CD4-positive, alpha-beta T cell treated with Interleukin-6 at 100 ng/mL for 8 hours (primary cell): ENCODE results near the gene MINK1.
"Not testable (repeated sequence)": the region's sequence is repeated elsewhere in the genome, so short reads cannot be mapped to it uniquely, and the experiment has no call there.

ENCODE experiments used
- DNase-seq: peaks from one replicate; pipeline ENCODE4 v3.0.0-alpha.2; 2020; ENCODE audit warnings: mixed read lengths, low spot score

MINK1 gene

DNA sequence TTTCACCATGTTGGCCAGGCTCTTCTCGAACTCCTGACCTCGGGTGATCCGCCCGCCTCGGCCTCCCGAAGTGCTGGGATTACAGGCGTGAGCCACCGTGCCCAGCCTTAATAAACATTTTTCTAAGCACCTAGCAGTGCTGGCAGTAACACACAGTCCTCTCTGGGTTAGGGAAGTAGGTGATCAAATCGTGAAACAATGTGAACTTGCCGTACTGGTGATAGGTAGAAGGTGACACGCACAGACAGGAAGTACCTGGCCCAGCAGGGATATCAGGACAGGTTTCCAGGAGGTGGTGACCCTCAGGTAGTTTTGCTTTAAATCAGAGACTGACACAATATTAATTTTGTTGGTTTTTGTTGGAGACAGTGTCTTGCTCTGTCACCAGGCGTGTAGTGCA lies 21.7 kb upstream of the MINK1 start:
- DNase-seq = no peak

DNA sequence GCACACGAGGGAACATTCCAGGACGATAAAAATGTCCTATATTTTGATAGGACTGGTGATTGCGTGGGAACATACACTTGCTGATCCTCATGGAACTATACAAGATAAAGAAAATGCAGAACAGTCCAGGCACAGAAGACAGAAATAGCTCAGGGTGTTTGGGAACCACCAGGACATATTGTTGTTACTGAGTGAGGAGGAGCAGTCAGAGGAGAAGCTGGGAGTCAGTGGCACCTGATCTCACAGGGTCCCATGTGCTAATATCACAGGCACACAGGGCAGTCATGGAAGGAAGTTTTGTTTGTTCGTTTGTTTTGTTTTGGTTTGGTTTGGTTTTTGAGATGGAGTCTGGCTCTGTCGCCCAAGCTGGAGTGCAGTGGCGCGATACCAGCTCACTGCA lies 20.4 kb upstream of the MINK1 start:
- no peak for DNase-seq

DNA sequence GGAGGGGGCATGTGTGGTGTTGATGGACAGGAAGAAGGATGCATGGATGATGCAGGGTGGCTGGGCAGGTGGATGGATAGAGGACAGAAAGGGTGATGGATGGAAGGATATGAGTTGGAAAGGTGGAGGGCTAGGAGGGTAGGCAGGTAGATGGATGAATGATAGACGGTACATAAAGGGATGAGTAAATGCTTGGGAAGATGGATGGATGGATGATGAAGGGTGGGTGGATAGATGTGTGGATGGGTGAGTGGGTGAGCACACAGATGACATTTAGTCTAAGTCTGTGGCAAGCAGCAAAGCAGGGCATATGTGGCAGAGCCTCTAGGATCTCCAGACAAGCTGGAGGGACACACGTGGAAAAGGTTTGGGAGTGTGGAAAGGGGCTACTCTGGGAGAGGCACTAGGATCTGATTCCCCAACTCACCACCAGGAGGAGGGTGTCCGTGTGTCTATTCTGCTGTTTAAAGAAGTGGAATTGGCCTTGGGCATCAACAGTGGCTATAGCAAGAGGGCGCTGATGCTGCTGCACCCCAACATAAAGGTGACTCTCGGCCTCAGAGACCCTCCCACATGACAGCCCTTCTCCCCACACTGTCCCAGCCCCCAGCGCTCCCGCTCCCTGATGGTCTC lies 18.0 kb upstream of the MINK1 start:
- no peak for DNase-seq

GRCh38 chr17:4816826-4817225 lies 16.3 kb upstream of the MINK1 start:
- no peak for DNase-seq

GRCh38 chr17:4818276-4818675 lies 14.9 kb upstream of the MINK1 start:
- no peak for DNase-seq

DNA sequence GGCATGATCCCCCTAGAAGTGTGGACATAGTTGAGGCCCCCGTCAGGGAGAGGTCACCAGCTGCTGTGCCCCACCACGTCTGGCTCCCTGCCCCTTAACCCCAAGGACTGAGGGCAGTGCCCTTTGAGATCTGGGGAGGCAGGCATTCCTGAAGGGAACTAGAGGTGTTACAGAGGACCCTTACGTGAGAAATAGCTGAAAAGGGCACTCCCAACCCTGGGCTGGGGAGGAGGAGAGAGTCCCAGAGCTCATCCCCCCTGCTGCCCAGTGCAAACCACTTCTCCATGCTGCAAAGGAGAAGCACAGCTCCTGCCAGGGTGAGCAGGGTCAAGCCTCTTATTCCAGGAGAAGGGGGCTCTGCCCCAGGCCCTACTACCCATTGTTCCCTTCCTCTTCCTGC lies 10.3 kb upstream of the MINK1 start:
- DNase-seq = no peak

DNA sequence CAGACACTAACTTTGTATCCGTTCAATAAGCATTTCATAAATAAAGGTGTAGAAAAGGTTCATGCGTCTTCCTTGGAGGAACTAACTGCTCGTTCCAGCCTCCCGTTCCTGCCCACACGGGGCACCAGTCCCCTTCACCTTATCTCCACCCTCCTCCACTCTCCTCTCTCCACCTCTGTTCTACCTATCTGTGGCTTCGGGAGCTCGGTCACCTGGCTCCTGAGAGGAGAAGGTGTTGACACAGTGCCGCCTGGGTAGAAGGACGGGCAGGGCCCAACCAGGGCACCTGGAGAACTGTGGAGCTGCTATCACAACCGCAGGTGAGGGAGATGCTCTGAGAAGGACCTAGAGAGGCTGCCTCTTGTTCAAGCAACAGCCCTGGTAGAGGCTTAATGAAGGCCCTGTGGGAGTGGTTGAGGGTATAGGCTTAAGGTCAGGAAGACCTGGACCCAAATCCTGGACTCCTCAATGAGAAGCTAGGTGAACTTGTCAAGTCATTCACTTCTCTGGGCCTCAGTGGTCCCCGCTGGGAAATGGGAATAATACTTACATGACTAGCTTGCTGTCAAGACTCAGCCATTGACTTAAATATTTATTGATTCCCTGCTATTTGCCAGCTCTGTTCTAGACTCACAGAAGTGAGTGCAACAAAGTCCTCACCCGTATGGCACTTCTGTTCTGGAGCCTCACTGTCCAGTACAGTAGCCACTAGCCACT lies 9.6 kb upstream of the MINK1 start:
- no peak for DNase-seq

DNA sequence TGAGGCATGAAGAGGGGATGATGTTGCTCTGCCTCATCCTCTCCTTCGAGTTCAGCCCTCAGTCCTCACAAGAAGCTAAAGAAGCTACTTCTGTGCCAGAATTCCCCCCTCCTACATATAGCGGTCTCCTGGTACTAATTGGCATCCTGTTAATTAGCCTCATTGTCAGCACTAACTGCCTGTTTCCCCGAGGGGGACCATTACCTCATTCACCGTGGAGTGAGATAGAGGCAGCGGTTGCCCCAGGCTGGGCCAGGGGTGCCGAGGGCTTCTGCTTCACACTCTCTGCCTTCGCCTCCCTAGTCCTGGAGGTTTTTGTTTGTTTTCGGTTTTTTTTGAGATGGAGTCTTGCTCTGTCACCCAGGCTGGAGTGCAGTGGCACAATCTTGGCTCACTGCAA lies 5.7 kb upstream of the MINK1 start:
- no peak for DNase-seq

GRCh38 chr17:4832829-4833177 lies 337 bp upstream of the MINK1 start:
- not testable (repeated sequence) for DNase-seq

GRCh38 chr17:4833941-4834680 lies 971 bp downstream of the MINK1 start:
- DNase-seq = no peak

DNA sequence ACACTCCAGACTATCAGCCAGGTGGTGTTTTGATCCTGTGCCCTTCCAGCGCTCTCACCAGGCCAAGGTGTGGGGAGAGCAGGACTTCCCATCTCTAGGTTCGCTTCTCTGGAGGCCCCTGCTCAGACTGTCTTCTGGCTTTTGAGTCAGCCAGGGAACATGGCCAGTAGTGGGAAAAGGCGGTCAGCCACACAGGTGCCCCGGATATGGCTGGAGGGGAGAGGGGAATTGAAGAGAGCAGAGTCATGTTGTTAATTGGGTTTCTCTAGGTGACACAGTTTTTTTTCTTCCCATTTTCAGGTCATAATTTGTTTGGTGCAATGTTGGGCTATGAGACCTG lies 1.5 kb downstream of the MINK1 start:
- DNase-seq = no peak

- DNase-seq = no peak
These were observed 3.1 kb downstream of the MINK1 start for GRCh38 chr17:4836221-4836620.

DNA sequence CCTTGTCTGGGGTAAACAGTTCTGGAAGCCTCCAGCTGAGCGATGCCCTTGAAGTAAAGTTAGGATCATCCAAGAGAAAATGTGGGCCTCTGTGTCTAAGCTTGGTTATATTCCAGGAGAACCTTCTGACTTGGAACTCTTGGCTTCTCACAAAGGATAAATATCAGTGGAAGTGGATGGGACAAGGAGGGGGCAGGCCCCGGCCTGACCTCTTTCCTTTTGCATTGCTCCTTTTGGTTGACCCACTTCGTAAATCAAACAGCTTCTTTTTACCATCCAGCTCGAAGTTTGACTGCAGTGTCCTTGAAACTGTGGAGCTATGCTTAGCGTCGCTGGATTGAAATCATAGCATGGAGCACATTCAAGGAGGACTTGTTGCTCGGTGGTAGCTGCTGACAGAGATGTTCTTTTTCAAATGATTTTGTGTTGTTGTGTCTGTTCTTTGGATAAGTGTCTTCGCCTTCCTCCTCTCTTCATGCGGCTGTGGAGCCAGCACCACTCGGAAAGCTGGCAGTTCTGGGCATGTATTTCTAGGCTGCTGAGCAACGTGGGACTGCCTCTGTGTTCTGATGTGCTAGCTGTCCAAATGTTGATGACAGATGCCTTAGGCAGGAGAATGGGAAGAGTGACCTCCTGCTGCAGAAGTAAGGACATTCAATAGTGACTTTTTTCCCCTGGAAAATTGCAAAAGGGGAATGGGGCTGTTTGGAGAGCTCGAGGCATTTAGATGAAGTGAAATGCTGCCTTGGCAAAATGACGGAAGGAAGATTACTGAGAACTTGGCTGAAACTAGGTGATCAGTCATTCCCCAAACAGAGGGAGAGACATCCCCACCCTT lies 4.5 kb downstream of the MINK1 start:
- DNase-seq = no peak

DNA sequence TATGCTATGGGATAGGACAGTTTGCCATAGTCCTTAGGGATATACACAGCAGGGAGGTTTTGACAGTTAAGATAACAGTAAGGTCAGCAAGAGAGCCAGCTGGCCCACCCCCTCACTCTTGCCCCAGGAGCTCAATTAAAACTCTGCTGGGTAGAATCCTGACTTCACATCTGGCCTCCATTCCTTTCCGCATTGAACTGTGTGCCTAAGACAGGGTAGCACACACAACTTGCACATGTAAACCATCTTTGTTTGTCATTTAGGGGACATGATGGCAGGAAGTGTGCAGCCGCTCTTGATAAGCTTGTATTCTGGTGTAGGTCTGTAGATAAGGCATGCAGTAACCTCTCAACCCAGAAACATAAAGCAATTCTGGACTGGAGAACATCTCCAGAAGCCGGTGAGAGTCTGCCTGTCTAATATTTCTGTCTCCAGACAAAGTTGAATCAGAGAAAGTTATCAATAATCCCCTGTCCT lies 5.2 kb downstream of the MINK1 start:
- no peak for DNase-seq

- DNase-seq = no peak
These were observed 6.1 kb downstream of the MINK1 start for GRCh38 chr17:4839221-4839620.

- no peak for DNase-seq
These were observed 7.1 kb downstream of the MINK1 start for GRCh38 chr17:4839965-4840892.

- no peak for DNase-seq
These were observed 7.7 kb downstream of the MINK1 start for GRCh38 chr17:4840893-4841242.

DNA sequence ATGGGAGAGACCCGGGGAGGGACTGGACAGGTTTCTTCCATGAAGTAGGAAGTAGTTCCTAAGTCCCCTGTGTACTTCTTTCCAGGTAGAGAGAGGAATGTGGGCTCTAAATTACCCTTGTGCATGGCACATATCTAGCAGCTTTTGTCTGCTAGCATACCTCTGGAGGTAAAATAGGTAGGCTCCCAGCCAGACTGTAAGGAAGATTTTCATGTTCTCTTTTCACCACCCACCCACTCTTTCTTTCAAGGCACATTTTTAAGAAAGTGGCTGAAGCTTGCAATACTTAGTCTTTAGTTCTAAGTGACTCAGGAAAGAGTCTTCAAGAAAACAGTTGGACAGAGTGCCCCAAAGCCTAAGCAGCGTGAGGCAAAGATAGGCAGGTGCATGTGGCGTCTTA lies 9.2 kb downstream of the MINK1 start:
- no peak for DNase-seq

DNA sequence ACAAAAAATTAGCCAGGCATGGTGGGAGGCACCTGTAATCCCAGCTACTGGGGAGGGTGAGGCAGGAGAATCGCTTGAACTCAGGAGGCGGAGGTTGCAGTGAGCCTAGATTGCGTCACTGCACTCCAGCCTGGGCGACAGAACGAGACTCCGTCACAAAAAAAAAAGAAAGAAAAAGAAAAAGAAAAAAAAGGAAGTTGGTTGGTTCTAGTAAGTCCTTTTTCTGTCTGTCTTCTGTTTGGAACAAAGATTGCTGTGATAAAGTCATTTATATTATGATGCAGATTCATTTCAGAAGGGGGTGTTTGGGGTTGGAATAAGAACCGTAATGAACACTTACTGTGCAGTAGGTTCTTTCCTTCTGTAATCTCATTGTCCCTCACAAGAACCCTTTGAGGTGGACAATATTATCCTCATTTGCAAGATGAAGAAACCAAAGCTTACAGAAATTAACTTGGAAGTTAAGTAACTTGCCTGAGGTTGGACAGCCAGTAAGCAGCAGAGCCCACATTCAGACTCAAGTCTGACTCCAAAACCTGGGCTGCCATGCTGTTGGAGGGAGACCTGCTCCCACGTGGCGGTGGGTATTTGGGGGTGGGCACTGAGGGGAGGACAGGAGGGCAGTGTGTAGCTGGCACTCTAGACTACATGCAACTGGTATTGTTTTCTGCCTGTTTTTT lies 10.3 kb downstream of the MINK1 start:
- DNase-seq = no peak

GRCh38 chr17:4845118-4845517 lies 12.0 kb downstream of the MINK1 start:
- no peak for DNase-seq
